Muscle of back (tissue), 11 donors: ENCODE results near the gene PSMA6. TPM values are rescaled to one million over a fixed set of nuclear protein-coding genes. Genes with fewer than 3 reads are reported as not detected.
A peak's percentile ranks its signal among the peaks of the same experiment; 100 is the strongest.
"Not testable (repeated sequence)": the region's sequence is repeated elsewhere in the genome, so short reads cannot be mapped to it uniquely, and the experiment has no call there.

ENCODE experiments used
- DNase-seq, 3 donors: peaks; one replicate each; pipeline versions ENCODE4 v3.0.0 to v3.0.0-alpha.2; 2013
- polyA plus RNA-seq, 10 donors: library from polyadenylated mRNA; unstranded; fragments of 120-200 nt; gene quantifications; one replicate each; pipeline ENCODE4 v1.2.1, GENCODE V29; 2013; ENCODE audit not compliant: insufficient read length in 10 of 10

The PSMA6 gene
- polyA plus RNA-seq, 10 donors: 151 to 249 (median 192) TPM

- peak; percentile 77 to 89 (median 78) for DNase-seq
These were observed 49.7 kb downstream of the PSMA6 start for GRCh38 chr14:35341751-35342488.

- DNase-seq: peak in 1 of 3 donors; percentile 65
These were observed 50.4 kb downstream of the PSMA6 start for GRCh38 chr14:35342489-35343010.

- DNase-seq: no peak
These were observed 51.5 kb downstream of the PSMA6 start for GRCh38 chr14:35343702-35344101.

- DNase-seq: no peak
These were observed 52.1 kb downstream of the PSMA6 start for GRCh38 chr14:35344107-35344807.

GRCh38 chr14:35346738-35347322 is 54.6 kb downstream of the PSMA6 start:
- DNase-seq: no peak

- DNase-seq: no peak
These were observed 55.3 kb downstream of the PSMA6 start for GRCh38 chr14:35347323-35348043.

- DNase-seq: not testable (repeated sequence)
These were observed 55.8 kb downstream of the PSMA6 start for GRCh38 chr14:35348044-35348380.

GRCh38 chr14:35349496-35350365 is 57.5 kb downstream of the PSMA6 start:
- no peak for DNase-seq

- DNase-seq: no peak
These were observed 59.3 kb downstream of the PSMA6 start for GRCh38 chr14:35351497-35351896.

GRCh38 chr14:35351897-35352273 is 59.7 kb downstream of the PSMA6 start:
- no peak for DNase-seq

- DNase-seq: no peak
These were observed 60.4 kb downstream of the PSMA6 start for GRCh38 chr14:35352274-35353233.

GRCh38 chr14:35353409-35354172 is 61.4 kb downstream of the PSMA6 start:
- DNase-seq: no peak

- DNase-seq: not testable (repeated sequence)
These were observed 63.1 kb downstream of the PSMA6 start for GRCh38 chr14:35355235-35355634.

GRCh38 chr14:35355981-35356841 is 64.0 kb downstream of the PSMA6 start:
- DNase-seq: no peak

- DNase-seq: not testable (repeated sequence)
These were observed 67.5 kb downstream of the PSMA6 start for GRCh38 chr14:35359655-35360054.

GRCh38 chr14:35361141-35361480 is 68.9 kb downstream of the PSMA6 start:
- DNase-seq: no peak

- no peak for DNase-seq
These were observed 70.3 kb downstream of the PSMA6 start for GRCh38 chr14:35362450-35362849.

- DNase-seq: no peak
These were observed 70.8 kb downstream of the PSMA6 start for GRCh38 chr14:35362911-35363374.
